H9 (cell line): ENCODE results near the gene DNM1. TPM values are rescaled to one million over a fixed set of nuclear protein-coding genes. Genes with fewer than 3 reads are reported as not detected.

Experiments used
- DNase-seq: peaks from one replicate; pipeline ENCODE4 v3.0.0-alpha.2; 2017
- H2AFZ ChIP-seq: one replicate; pipeline ENCODE4 v1.6.1; 2013; ENCODE audit warnings: mild to moderate bottlenecking, low read length, control low read depth, moderate library complexity
- H2AK5ac ChIP-seq: 2 replicates; pipeline ENCODE4 v1.6.1; 2013; ENCODE audit warnings: low read length, control low read depth, mixed read lengths; ENCODE audit not compliant: insufficient read length
- H2BK120ac ChIP-seq: one replicate; pipeline ENCODE4 v1.6.1; 2013; ENCODE audit warnings: low read depth, mild to moderate bottlenecking, low read length, control low read depth, inconsistent platforms; ENCODE audit not compliant: poor library complexity, severe bottlenecking
- H2BK12ac ChIP-seq: 2 replicates; pipeline ENCODE4 v1.6.1; 2013; ENCODE audit warnings: low read length, control low read depth, mixed read lengths, low read depth; ENCODE audit not compliant: insufficient read length
- H2BK15ac ChIP-seq: 2 replicates; pipeline ENCODE4 v1.6.1; 2013; ENCODE audit warnings: low read depth, low read length, control low read depth
- H2BK20ac ChIP-seq: one replicate; pipeline ENCODE4 v1.6.1; 2013; ENCODE audit warnings: low read depth, mild to moderate bottlenecking, low read length, control low read depth, inconsistent platforms; ENCODE audit not compliant: poor library complexity, severe bottlenecking
- H2BK5ac ChIP-seq: 2 replicates; pipeline ENCODE4 v1.6.1; 2013; ENCODE audit warnings: low read length, control low read depth, mixed read lengths; ENCODE audit not compliant: insufficient read length
- H3K14ac ChIP-seq: 2 replicates; pipeline ENCODE4 v1.6.1; 2013; ENCODE audit warnings: low read length, control low read depth; ENCODE audit not compliant: insufficient read depth
- H3K18ac ChIP-seq: 2 replicates; pipeline ENCODE4 v1.6.1; 2013; ENCODE audit warnings: low read depth, mild to moderate bottlenecking, mixed read lengths, low read length, control low read depth; ENCODE audit not compliant: insufficient read length
- H3K23ac ChIP-seq: 2 replicates; pipeline ENCODE4 v1.6.1; 2013; ENCODE audit warnings: low read length, control low read depth, mixed read lengths, low read depth; ENCODE audit not compliant: insufficient read length
- H3K23me2 ChIP-seq: 2 replicates; pipeline ENCODE4 v1.6.1; 2013; ENCODE audit warnings: low read depth, mild to moderate bottlenecking, mixed read lengths, low read length, control low read depth; ENCODE audit not compliant: insufficient read length, poor library complexity, severe bottlenecking
- H3K27ac ChIP-seq: 2 replicates; pipeline ENCODE4 v1.5.1; 2013; ENCODE audit warnings: low read length, control low read depth, mixed read lengths, low read depth; ENCODE audit not compliant: insufficient read length
- H3K27me3 ChIP-seq: 2 replicates; pipeline ENCODE4 v1.6.1; 2013; ENCODE audit warnings: low read length, control low read depth, inconsistent platforms; ENCODE audit not compliant: insufficient read depth
- H3K4ac ChIP-seq: 2 replicates; pipeline ENCODE4 v1.6.1; 2013; ENCODE audit warnings: low read depth, mild to moderate bottlenecking, control low read depth, inconsistent platforms, low read length, moderate library complexity
- H3K4me1 ChIP-seq: 2 replicates; pipeline ENCODE4 v1.6.1; 2013; ENCODE audit warnings: low read length, control low read depth, inconsistent platforms; ENCODE audit not compliant: insufficient read depth
- H3K4me2 ChIP-seq: 2 replicates; pipeline ENCODE4 v1.6.1; 2013; ENCODE audit warnings: low read length, control low read depth, mixed read lengths; ENCODE audit not compliant: insufficient read length, insufficient read depth
- H3K56ac ChIP-seq: 2 replicates; pipeline ENCODE4 v1.6.1; 2013; ENCODE audit warnings: low read depth, mild to moderate bottlenecking, mixed read lengths, low read length, control low read depth; ENCODE audit not compliant: insufficient read length
- H3K79me1 ChIP-seq: 2 replicates; pipeline ENCODE4 v1.6.1; 2013; ENCODE audit warnings: low read depth, mild to moderate bottlenecking, moderate library complexity, low read length, control low read depth, inconsistent platforms; ENCODE audit not compliant: insufficient read depth, poor library complexity, severe bottlenecking
- H3K79me2 ChIP-seq: 2 replicates; pipeline ENCODE4 v1.6.1; 2013; ENCODE audit warnings: low read length, control low read depth, inconsistent platforms; ENCODE audit not compliant: insufficient read depth
- H3K9ac ChIP-seq: 2 replicates; pipeline ENCODE4 v1.6.1; 2013; ENCODE audit warnings: low read length, control low read depth, mixed read lengths; ENCODE audit not compliant: insufficient read length; ENCODE audit errors: extremely low read depth
- H3K9me3 ChIP-seq: one replicate; pipeline ENCODE4 v1.6.1; 2013; ENCODE audit warnings: low read depth, low read length, inconsistent platforms; ENCODE audit not compliant: control insufficient read depth
- H3T11ph ChIP-seq: one replicate; pipeline ENCODE4 v1.6.1; 2013; ENCODE audit warnings: mild to moderate bottlenecking, low read length, control low read depth, inconsistent platforms
- H4K20me1 ChIP-seq: one replicate; pipeline ENCODE4 v1.6.1; 2013; ENCODE audit not compliant: control insufficient read depth, insufficient read length, insufficient read depth
- H4K5ac ChIP-seq: 2 replicates; pipeline ENCODE4 v1.6.1; 2013; ENCODE audit warnings: low read depth, mild to moderate bottlenecking, mixed read lengths, low read length, control low read depth; ENCODE audit not compliant: insufficient read length
- H4K8ac ChIP-seq: replicated peaks from 2 replicates; pipeline ENCODE4 v1.6.1; 2013; ENCODE audit warnings: low read length, control low read depth, mixed read lengths, low read depth; ENCODE audit not compliant: insufficient read length
- H4K91ac ChIP-seq: 2 replicates; pipeline ENCODE4 v1.6.1; 2013; ENCODE audit warnings: low read depth, mild to moderate bottlenecking, moderate library complexity, mixed read lengths, low read length, control low read depth; ENCODE audit not compliant: insufficient read length
- H3K27ac Mint-ChIP-seq, 3 experiments: 2 replicates in 2 of 3; 3 replicates in 1 of 3; pipeline ENCODE4 v1.8.0; 2020 to 2021; ENCODE audit warnings: mixed read lengths in 3 of 3, mild to moderate bottlenecking in 1 of 3, moderate library complexity in 1 of 3
- H3K27me3 Mint-ChIP-seq: 2 replicates; pipeline ENCODE4 v1.8.0; 2021; ENCODE audit warnings: low read depth, mild to moderate bottlenecking, moderate library complexity, mixed read lengths
- H3K36me3 Mint-ChIP-seq, 3 experiments: 2 replicates in 2 of 3; 3 replicates in 1 of 3; pipeline ENCODE4 v1.8.0; 2020 to 2021; ENCODE audit warnings: low read depth in 3 of 3, mixed read lengths in 3 of 3; ENCODE audit not compliant: insufficient read depth in 1 of 3
- H3K4me1 Mint-ChIP-seq, 2 experiments: 2 replicates each; pipeline ENCODE4 v1.8.0; 2020; ENCODE audit warnings: mixed read lengths in 2 of 2
- H3K4me3 Mint-ChIP-seq, 2 experiments: 2 replicates in 1 of 2; 3 replicates in 1 of 2; pipeline ENCODE4 v1.8.0; 2020 to 2021; ENCODE audit warnings: mild to moderate bottlenecking in 2 of 2, mixed read lengths in 2 of 2, moderate library complexity in 1 of 2
- H3K9me3 Mint-ChIP-seq, 2 experiments: 2 replicates in 1 of 2; 3 replicates in 1 of 2; pipeline ENCODE4 v1.8.0; 2020; ENCODE audit warnings: mild to moderate bottlenecking in 2 of 2, mixed read lengths in 2 of 2, moderate library complexity in 1 of 2
- CTCF ChIP-seq: fragments of 200-600 bp; sonication (generic); conservative IDR thresholded peaks from 3 replicates; pipeline ENCODE4 v1.8.0; 2021; ENCODE audit warnings: antibody characterized with exemption, mild to moderate bottlenecking
- WGBS: extraction: QIAGEN DNeasy Blood & Tissue Kit; methylation state at CpG from one replicate; pipeline ENCODE4 v1.1.7; 2013; ENCODE audit warnings: missing lambda C conversion rate, low lambda C conversion rate, mixed read lengths; ENCODE audit not compliant: insufficient read length; ENCODE audit errors: extremely low coverage; 5-methylcytosine and 5-hydroxymethylcytosine counted together
- total RNA-seq: library from RNA; stranded (reverse); gene quantifications from 2 replicates; pipeline ENCODE4 v1.2.1, GENCODE V29; 2021

Gene DNM1
- total RNA-seq, 1 experiment from 2014 or later: 58.0 TPM

GRCh38 chr9:128166169-128166568 lies 37.0 kb upstream of the DNM1 start:
- H3K27me3 Mint-ChIP-seq: no peaks in the 10 kb centered on the region
- no peak overlapping the region for H3K23ac ChIP-seq
- DNase-seq: no peak
- no peak overlapping the region for H3K4ac ChIP-seq
- H2AK5ac ChIP-seq: no peak overlapping the region
- H3K27ac ChIP-seq: no peak overlapping the region
- TF ChIP-seq CTCF: no peak
- no peaks in the 10 kb centered on the region for H3K79me1 ChIP-seq
- H3K14ac ChIP-seq: no peak overlapping the region
- no peak overlapping the region for H2BK120ac ChIP-seq
- H3K36me3 Mint-ChIP-seq: peaks cover 23 to 77% (median 53%) of the 10 kb centered on the region in 3 experiments
- WGBS: no CpG with 5 or more reads among the region's 18 CpGs
- H3K79me2 ChIP-seq: no peaks in the 10 kb centered on the region
- no peak overlapping the region for H2BK12ac ChIP-seq
- no peaks in the 10 kb centered on the region for H3K23me2 ChIP-seq
- H2BK5ac ChIP-seq: no peak overlapping the region
- no peak overlapping the region for H2AFZ ChIP-seq
- H3K27ac Mint-ChIP-seq: no peak overlapping the region
- H3K9ac ChIP-seq: no peak overlapping the region
- no peak overlapping the region for H2BK20ac ChIP-seq
- no peak overlapping the region for H3T11ph ChIP-seq
- H3K9me3 ChIP-seq: no peaks in the 10 kb centered on the region
- peaks cover 1% of the 10 kb centered on the region in 2 experiments for H3K4me1 Mint-ChIP-seq
- H4K5ac ChIP-seq: no peak overlapping the region
- H3K4me3 Mint-ChIP-seq: no peak overlapping the region; a peak in 1 of 5 replicates
- H3K56ac ChIP-seq: no peak overlapping the region
- no peak overlapping the region for H2BK15ac ChIP-seq
- no peaks in the 10 kb centered on the region; the same call in 1 of the 2 replicates for H3K4me1 ChIP-seq
- H3K9me3 Mint-ChIP-seq: no peaks in the 10 kb centered on the region
- no peaks in the 10 kb centered on the region for H4K20me1 ChIP-seq
- H4K91ac ChIP-seq: no peak overlapping the region
- H3K4me2 ChIP-seq: no peak overlapping the region
- no peak overlapping the region for H4K8ac ChIP-seq
- no peak overlapping the region for H3K18ac ChIP-seq
- H3K27me3 ChIP-seq: no peaks in the 10 kb centered on the region
